ENCODE measurements around the gene TBRG4.
A peak's percentile ranks its signal among the peaks of the same experiment; 100 is the strongest.

TBRG4 gene

DNA sequence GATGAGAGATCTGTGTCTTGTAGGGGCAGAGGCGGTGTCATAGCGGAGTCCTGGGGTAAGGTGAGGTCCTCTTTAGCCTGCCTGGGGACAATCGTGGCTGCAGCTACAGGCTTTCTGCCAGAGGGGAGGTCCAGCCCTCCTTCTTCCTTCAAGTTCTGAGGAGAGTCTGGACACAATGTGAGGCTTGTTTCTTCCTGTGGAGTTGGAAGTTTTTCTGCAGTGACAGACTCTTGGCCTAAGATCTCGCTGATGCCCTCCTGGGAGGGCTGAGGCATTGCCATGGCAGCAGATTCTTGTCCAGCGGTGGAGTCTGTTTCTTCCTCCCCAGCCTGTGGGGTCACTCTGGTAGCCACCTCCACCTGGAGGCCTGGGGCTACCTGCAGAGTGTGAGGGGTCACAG, 27.2 kb downstream of the TBRG4 start:
- Histone ChIP-seq H3K27ac (ENCODE audit: extremely low read depth, low read depth, low read length) (no peak overlapping the region), H3K4me1 (ENCODE audit: control insufficient read depth, insufficient read depth, low read length) (no peaks in the 10 kb centered on the region), H3K4me3 (ENCODE audit: low read depth, low read length) (no peak overlapping the region), H3K9me3 (ENCODE audit: control insufficient read depth, insufficient read depth, low read depth, low read length) (no peaks in the 10 kb centered on the region), H3K36me3 (ENCODE audit: control insufficient read depth in 2 of 2, insufficient read depth in 1 of 2, low read length in 2 of 2) (no peaks in the 10 kb centered on the region)
- POLR2A ChIA-PET = no interaction called here
- CTCF ChIA-PET = no interaction called here
- no peak for TF ChIP-seq ZNF660 (tag by site-specific recombination; IDR thresholded peaks at IDR 0.05)
- no peak for TF ChIP-seq SP7 (tag by site-specific recombination; IDR thresholded peaks at IDR 0.05)
- TF ChIP-seq ZFP3 (tag by site-specific recombination; IDR thresholded peaks at IDR 0.05; ENCODE audit: low read depth) = no peak
- TF ChIP-seq TCF7L2 (IDR thresholded peaks at IDR 0.05; ENCODE audit: borderline replicate concordance, low read depth, low read length) = no peak

DNA sequence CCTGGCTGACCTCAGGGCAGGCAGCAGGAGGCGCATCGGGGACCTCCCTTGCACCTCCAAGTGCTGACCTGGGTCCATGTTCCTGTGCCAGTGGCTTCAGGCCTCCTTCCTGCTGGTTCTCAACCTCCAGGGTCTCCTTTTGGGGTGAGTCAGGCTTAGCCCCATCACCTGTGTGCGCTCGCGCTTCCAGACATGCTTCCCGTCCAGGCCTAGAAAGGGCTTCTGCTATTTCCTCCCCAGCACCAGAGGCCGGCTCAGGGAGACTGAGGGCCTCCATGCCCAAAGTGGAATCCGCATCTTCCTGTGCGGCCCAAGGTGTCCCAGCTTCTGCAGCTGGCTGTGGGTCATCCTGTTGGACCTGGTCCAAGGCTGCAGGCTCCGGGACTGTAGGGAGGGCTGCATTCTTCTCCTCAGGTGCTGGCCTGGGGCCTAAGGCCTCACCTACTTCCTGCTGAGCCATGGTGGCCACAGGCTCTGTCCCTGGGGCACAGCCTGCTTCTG, 28.6 kb downstream of the TBRG4 start:
- H3K4me3 ChIP-seq (ENCODE audit: low read depth, low read length) = no peak overlapping the region
- no peak overlapping the region for H3K27ac ChIP-seq (ENCODE audit: extremely low read depth, low read depth, low read length)
- H3K36me3 ChIP-seq (ENCODE audit: control insufficient read depth in 2 of 2, insufficient read depth in 1 of 2, low read length in 2 of 2) = no peaks in the 10 kb centered on the region
- H3K9me3 ChIP-seq (ENCODE audit: control insufficient read depth, insufficient read depth, low read depth, low read length) = no peaks in the 10 kb centered on the region
- TF ChIP-seq ZNF747 (tag by site-specific recombination; IDR thresholded peaks at IDR 0.05) (no peak), KLF7 (tag by site-specific recombination; IDR thresholded peaks at IDR 0.05; ENCODE audit: borderline replicate concordance) (no peak), BCL11A (tag by site-specific recombination; IDR thresholded peaks at IDR 0.05; ENCODE audit: low read depth) (no peak), ZNF510 (tag by site-specific recombination; IDR thresholded peaks at IDR 0.05; ENCODE audit: insufficient replicate concordance) (no peak), TRIM28 (IDR thresholded peaks at IDR 0.05; ENCODE audit: borderline replicate concordance, low read length) (no peak), ZNF677 (tag by site-specific recombination; IDR thresholded peaks at IDR 0.05) (no peak), ZNF24 (tag by site-specific recombination; IDR thresholded peaks at IDR 0.05) (no peak), ZNF621 (tag by site-specific recombination; IDR thresholded peaks at IDR 0.05) (no peak), ZNF624 (tag by site-specific recombination; IDR thresholded peaks at IDR 0.05) (no peak), ZNF514 (tag by site-specific recombination; IDR thresholded peaks at IDR 0.05) (no peak), ZNF175 (tag by site-specific recombination; IDR thresholded peaks at IDR 0.05) (no peak), ZNF777 (tag by site-specific recombination; IDR thresholded peaks at IDR 0.05; ENCODE audit: borderline replicate concordance) (no peak), ZFHX2 (tag by site-specific recombination; conservative IDR thresholded peaks at IDR 0.05) (no peak), ZFP41 (tag by site-specific recombination; IDR thresholded peaks at IDR 0.05; ENCODE audit: borderline replicate concordance) (no peak)
- TF ChIP-seq, protein P1, sequence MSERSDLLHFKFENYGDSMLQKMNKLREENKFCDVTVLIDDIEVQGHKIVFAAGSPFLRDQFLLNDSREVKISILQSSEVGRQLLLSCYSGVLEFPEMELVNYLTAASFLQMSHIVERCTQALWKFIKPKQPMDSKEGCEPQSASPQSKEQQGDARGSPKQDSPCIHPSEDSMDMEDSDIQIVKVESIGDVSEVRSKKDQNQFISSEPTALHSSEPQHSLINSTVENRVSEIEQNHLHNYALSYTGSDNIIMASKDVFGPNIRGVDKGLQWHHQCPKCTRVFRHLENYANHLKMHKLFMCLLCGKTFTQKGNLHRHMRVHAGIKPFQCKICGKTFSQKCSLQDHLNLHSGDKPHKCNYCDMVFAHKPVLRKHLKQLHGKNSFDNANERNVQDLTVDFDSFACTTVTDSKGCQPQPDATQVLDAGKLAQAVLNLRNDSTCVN (tag by site-specific recombination; optimal IDR thresholded peaks at IDR 0.05) = no peak
- TF ChIP-seq, protein P2, sequence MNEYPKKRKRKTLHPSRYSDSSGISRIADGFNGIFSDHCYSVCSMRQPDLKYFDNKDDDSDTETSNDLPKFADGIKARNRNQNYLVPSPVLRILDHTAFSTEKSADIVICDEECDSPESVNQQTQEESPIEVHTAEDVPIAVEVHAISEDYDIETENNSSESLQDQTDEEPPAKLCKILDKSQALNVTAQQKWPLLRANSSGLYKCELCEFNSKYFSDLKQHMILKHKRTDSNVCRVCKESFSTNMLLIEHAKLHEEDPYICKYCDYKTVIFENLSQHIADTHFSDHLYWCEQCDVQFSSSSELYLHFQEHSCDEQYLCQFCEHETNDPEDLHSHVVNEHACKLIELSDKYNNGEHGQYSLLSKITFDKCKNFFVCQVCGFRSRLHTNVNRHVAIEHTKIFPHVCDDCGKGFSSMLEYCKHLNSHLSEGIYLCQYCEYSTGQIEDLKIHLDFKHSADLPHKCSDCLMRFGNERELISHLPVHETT (tag by site-specific recombination; IDR thresholded peaks at IDR 0.05) = no peak
- ChIA-PET CTCF (no interaction called here), POLR2A (no interaction called here)
- no peaks in the 10 kb centered on the region for H3K4me1 ChIP-seq (ENCODE audit: control insufficient read depth, insufficient read depth, low read length)

DNA sequence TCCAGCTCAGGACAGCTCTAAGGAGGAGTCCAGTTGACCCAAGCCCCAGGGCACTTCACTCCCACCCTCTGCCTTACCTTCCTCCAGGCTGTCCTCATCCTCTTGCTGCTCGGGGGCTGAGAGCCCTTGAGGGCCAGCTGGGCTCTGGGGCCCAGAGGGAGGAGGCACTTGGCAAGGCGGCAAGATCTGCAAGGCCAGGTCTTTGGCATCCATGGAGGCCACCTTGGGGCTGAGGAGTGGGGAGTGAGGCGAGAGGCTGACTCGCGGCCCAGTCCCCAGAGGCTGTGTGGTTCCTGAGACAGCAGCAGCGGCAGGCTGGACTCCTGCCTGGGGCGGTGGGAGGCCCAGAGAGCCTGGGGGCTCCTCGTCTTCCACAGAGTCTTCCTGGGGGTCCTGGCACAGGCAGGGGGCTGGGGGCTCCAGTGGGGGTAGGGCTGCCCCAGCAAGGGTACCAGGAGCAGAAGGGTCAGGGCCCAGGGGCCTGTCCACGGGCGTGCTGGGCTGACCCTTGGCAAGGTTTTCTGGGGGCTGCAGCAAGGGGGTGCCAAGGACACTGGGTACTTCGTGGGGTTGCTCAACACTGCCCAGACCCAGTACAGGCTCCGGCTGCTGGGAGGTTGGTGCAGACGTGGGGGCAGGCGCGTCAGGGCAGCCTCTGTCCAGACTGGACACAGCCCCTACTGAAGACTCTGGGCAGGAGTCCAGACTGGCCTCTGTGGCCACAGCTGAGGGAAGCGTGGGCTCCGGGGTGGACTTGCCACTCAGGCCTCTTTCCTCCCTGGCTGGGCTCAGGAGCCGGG, 29.3 kb downstream of the TBRG4 start:
- Histone ChIP-seq H3K9me3 (ENCODE audit: control insufficient read depth, insufficient read depth, low read depth, low read length) (no peaks in the 10 kb centered on the region), H3K36me3 (ENCODE audit: control insufficient read depth in 2 of 2, insufficient read depth in 1 of 2, low read length in 2 of 2) (no peaks in the 10 kb centered on the region; a peak in 1 of 3 replicates), H3K4me1 (ENCODE audit: control insufficient read depth, insufficient read depth, low read length) (no peaks in the 10 kb centered on the region), H3K27ac (ENCODE audit: extremely low read depth, low read depth, low read length) (no peak overlapping the region), H3K4me3 (ENCODE audit: low read depth, low read length) (no peak overlapping the region)
- CTCF ChIA-PET = no interaction called here
- 0 out of 2 replicates have a peak, but pooled peaks have one; percentile 24 for TF ChIP-seq GLIS1 (tag by site-specific recombination; IDR thresholded peaks at IDR 0.05)
- TF ChIP-seq, protein P3, sequence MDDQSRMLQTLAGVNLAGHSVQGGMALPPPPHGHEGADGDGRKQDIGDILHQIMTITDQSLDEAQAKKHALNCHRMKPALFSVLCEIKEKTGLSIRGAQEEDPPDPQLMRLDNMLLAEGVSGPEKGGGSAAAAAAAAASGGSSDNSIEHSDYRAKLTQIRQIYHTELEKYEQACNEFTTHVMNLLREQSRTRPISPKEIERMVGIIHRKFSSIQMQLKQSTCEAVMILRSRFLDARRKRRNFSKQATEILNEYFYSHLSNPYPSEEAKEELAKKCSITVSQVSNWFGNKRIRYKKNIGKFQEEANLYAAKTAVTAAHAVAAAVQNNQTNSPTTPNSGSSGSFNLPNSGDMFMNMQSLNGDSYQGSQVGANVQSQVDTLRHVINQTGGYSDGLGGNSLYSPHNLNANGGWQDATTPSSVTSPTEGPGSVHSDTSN (CRISPR knock-in tag; IDR thresholded peaks at IDR 0.05) = no peak
- POLR2A ChIA-PET = no interaction called here

Measured in HEK293 (cell line).